Measurements from ENCODE around the gene ARHGAP26. TPM values are rescaled to one million over a fixed set of nuclear protein-coding genes. Genes with fewer than 3 reads are reported as not detected.

Gene ARHGAP26
- total and polyA plus RNA-seq, 2 experiments from 2014 or later: 9.5 to 16.8 TPM

- TF ChIP-seq ZNF331 (CRISPR knock-in tag; IDR thresholded peaks at IDR 0.05; ENCODE audit: low read depth) (no peak), CREB1 (CRISPR knock-in tag; IDR thresholded peaks at IDR 0.05; ENCODE audit: low read depth) (no peak), ETS1 (IDR thresholded peaks at IDR 0.05) (no peak), CTCF (conservative IDR thresholded peaks at IDR 0.05; ENCODE audit: low read depth in 2 of 2) (no peak)
Measured at GRCh38 chr5:143231416-143231815, 461.2 kb downstream of the ARHGAP26 start (continued).

GRCh38 chr5:143231973-143232812 is 462.0 kb downstream of the ARHGAP26 start:
- ATAC-seq (no peak), DNase-seq (ENCODE audit: low spot score) (no peak)
- Histone ChIP-seq H3K79me2 (replicated peaks; ENCODE audit: insufficient read depth) (no peaks in the 10 kb centered on the region), H3K27ac (ENCODE audit: low read depth) (no peak overlapping the region), H3K36me3 (ENCODE audit: insufficient read depth) (no peaks in the 10 kb centered on the region), H3K4me2 (no peak overlapping the region), H3K4me3 (no peak overlapping the region), H3K27me3 (ENCODE audit: insufficient read depth) (no peaks in the 10 kb centered on the region), H4K20me1 (replicated peaks; ENCODE audit: insufficient read depth) (no peaks in the 10 kb centered on the region), H3F3A (replicated peaks; ENCODE audit: low read depth) (no peaks in the 10 kb centered on the region), H2AFZ (no peak overlapping the region), H3K9me2 (ENCODE audit: insufficient read depth) (no peaks in the 10 kb centered on the region), H3K4me1 (ENCODE audit: insufficient read depth) (no peaks in the 10 kb centered on the region)
- H3K4me1 Mint-ChIP-seq: peaks cover 11% of the 10 kb centered on the region
- no peak overlapping the region for H3K27ac Mint-ChIP-seq
- H3K27me3 Mint-ChIP-seq (ENCODE audit: insufficient read depth, low read depth, poor library complexity): no peaks in the 10 kb centered on the region
- H3K36me3 Mint-ChIP-seq (ENCODE audit: low read depth): no peaks in the 10 kb centered on the region
- no peaks in the 10 kb centered on the region for H3K9me3 Mint-ChIP-seq
- no peak overlapping the region for H3K4me3 Mint-ChIP-seq
- no peak for TF ChIP-seq ZNF331 (CRISPR knock-in tag; IDR thresholded peaks at IDR 0.05; ENCODE audit: low read depth)
- no peak for TF ChIP-seq ZNF114 (CRISPR knock-in tag; IDR thresholded peaks at IDR 0.05)
- no peak for TF ChIP-seq CREB1 (CRISPR knock-in tag; IDR thresholded peaks at IDR 0.05; ENCODE audit: low read depth)
- no peak for TF ChIP-seq ZNF462 (CRISPR knock-in tag; IDR thresholded peaks at IDR 0.05)
- no peak for TF ChIP-seq REST (IDR thresholded peaks at IDR 0.05; ENCODE audit: unreplicated experiment)
- no peak for TF ChIP-seq POLR2AphosphoS5 (IDR thresholded peaks at IDR 0.05; ENCODE audit: low read depth)
- no peak for TF ChIP-seq STAT1 (IDR thresholded peaks at IDR 0.05; ENCODE audit: unreplicated experiment)
- no peak for TF ChIP-seq ETS1 (IDR thresholded peaks at IDR 0.05)

Measured in GM23338 (cell line).